ENCODE results near the gene NFKBIE.
"Not testable (repeated sequence)": the region's sequence is repeated elsewhere in the genome, so short reads cannot be mapped to it uniquely, and the experiment has no call there.

The NFKBIE gene, protein sequence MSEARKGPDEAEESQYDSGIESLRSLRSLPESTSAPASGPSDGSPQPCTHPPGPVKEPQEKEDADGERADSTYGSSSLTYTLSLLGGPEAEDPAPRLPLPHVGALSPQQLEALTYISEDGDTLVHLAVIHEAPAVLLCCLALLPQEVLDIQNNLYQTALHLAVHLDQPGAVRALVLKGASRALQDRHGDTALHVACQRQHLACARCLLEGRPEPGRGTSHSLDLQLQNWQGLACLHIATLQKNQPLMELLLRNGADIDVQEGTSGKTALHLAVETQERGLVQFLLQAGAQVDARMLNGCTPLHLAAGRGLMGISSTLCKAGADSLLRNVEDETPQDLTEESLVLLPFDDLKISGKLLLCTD

DNA sequence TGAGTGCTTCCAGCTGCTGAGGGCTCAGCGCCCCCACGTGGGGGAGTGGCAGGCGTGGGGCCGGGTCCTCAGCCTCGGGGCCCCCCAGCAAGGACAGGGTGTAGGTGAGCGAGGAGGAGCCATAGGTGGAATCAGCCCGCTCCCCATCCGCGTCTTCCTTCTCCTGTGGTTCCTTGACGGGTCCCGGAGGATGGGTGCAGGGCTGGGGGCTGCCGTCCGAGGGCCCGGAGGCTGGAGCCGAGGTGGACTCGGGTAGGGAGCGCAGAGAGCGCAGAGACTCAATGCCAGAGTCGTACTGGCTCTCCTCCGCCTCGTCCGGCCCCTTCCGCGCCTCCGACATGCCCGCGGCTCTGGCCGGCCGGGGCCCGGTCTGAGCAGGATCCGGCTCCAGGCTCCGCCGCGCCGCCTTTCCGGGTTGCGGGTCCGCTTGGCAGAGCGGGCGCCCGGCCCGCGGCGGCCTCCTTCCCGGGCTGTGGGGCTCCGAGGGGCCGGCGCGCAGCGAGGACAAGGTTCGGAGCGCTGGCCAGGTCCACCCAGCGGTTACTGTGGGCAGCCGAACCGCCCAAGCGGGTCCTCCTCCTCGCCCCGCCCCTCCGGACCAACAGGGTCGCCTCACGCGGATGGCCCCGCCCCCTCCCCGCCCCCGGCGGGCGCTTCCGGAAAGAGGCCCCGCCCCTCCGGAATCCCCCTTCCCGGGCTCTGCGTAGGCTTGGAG is at the start of gene NFKBIE:
TSS of gene NFKBIE (minus strand) at position 545 of the 715 bp plus-strand sequence. CDS start at position 340, 205 bp downstream.
- Mint-ChIP-seq H3K36me3 (peaks cover 50% of the 10 kb centered on the region), H3K4me1 (peaks cover 66% of the 10 kb centered on the region), H3K4me3 (peak within 1 kb of the TSS; percentile 100), H3K9me3 (no peaks in the 10 kb centered on the region), H3K27ac (peak within 1 kb of the TSS; percentile 98), H3K27me3 (peaks cover 6% of the 10 kb centered on the region)
- ATAC-seq, result peak; percentile 67

DNA sequence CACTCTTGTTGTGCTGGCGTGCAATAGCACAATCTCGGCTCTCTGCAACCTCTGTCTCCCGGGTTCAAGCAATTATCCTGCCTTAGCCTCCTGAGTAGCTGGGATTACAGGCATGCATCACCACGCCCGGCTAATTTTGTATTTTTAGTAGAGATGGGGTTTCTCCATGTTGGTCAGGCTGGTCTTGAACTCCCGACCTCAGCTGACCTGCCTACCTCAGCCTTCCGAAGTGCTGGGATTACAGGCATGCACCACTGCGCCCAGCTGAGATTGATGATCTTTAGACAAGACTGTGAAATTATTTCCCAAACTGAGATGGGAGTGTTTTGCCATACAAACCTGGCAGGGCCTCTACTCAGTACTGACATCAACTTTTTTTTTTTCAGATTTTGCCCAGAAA is 49.3 kb upstream of the NFKBIE start:
- not testable (repeated sequence) for H3K27ac Mint-ChIP-seq
- peaks cover 20% of the 10 kb centered on the region for H3K4me1 Mint-ChIP-seq

DNA sequence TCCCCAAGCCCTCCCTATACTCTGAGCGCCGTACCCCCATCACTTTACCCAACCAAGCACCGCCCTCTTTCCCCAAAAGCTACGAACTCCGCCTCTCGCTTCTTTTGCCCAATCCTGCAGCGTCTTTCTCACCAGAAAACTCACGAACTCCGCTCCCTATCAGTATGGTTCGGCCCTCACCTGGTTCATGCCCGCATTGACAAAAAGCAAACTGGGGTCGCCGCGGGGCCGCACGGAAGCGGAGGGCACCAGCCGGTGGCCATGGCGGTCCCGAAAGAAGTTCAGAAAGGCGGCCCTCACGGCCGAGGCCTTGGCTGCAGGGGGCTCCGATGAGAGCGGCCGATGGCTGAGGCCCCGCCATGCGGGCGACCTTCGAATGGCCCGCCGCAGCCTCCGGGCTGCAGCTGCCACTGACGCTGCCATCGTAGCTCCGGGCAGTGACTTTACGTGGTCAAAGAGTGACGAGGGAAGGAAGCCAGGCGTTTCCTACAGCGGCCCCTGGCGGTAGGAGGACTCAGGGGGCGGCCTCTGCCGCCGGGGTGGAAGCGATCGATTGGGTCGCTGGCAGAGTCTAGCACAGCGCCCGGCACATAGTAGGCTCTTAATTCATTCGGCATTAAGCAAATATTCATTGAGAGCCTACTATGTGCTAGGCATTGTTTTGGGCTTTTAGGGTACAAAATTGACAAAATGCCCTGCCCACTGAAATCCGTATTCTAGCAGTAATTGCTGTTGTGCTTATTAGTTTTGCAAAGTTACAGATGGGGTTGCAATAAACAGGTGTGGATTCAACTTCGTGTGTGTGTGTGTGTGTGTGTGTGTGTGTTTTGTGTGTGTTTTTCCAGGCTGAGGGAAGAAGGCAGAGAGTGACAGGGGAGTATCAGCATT is 47.8 kb upstream of the NFKBIE start, which contains the start of gene AARS2:
TSS of gene AARS2 (minus strand) at position 447 of the 888 bp plus-strand sequence. CDS start at position 423, 24 bp downstream.
- peaks cover 21% of the 10 kb centered on the region for H3K36me3 Mint-ChIP-seq
- ATAC-seq, result peak; percentile 94

More for the DNA sequence above, 49.3 kb upstream of the NFKBIE start:
- not testable (repeated sequence) for H3K4me3 Mint-ChIP-seq, ATAC-seq, H3K36me3 Mint-ChIP-seq, H3K9me3 Mint-ChIP-seq
- peaks cover 26% of the 10 kb centered on the region for H3K27me3 Mint-ChIP-seq

DNA sequence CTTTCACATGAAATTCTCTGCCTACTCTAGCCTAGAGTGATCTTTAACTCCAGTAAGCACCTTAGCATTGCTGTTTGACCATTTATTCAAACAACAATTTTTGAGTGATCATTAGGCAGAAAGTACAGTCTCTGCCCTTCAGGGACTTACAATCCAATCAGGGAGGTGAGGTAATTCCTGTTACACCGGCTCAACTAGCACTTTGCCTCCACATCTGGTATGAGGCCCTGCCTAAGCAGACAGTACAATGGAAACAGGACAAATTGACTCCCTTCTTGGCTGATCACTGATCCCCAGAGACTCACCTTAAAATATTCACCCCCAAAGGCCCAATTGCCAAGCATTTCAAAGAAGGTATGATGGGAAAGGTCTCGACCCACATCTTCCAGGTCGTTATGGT is 46.4 kb upstream of the NFKBIE start:
- Mint-ChIP-seq H3K9me3 (no peaks in the 10 kb centered on the region), H3K27me3 (no peaks in the 10 kb centered on the region), H3K4me3 (peak overlapping the region; percentile 91), H3K4me1 (peaks cover 20% of the 10 kb centered on the region), H3K27ac (no peak overlapping the region), H3K36me3 (peaks cover 33% of the 10 kb centered on the region)
- no peak for ATAC-seq

More for the DNA sequence above, 47.8 kb upstream of the NFKBIE start, which contains the start of gene AARS2:
- H3K27ac Mint-ChIP-seq, result peak within 1 kb of the TSS; percentile 97
- peaks cover 11% of the 10 kb centered on the region for H3K27me3 Mint-ChIP-seq
- no peaks in the 10 kb centered on the region for H3K9me3 Mint-ChIP-seq
- H3K4me1 Mint-ChIP-seq, result peaks cover 20% of the 10 kb centered on the region
- H3K4me3 Mint-ChIP-seq, result peak within 1 kb of the TSS; percentile 91

DNA sequence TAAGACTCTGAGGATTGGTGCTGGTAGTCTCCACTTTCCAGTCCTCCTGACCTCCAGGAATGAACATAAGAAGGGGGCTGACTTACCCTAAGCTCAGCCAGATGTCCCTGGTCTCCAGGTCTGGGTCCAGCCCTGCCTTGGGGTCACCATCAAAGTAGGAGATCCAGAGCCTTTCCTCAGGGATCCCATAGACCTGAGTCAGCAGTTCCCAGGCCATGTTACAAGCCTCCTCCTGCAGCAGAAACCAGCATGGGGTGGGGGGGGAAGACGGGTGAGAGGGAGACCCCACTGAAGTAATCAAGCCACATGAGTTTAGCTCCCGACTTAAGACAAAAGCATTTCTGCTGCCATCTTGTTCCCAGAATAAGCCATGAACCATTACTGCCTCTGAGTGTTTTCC is 46.0 kb upstream of the NFKBIE start:
- Mint-ChIP-seq H3K9me3 (no peaks in the 10 kb centered on the region), H3K4me3 (no peak overlapping the region), H3K27me3 (no peaks in the 10 kb centered on the region), H3K36me3 (peaks cover 35% of the 10 kb centered on the region), H3K4me1 (peaks cover 20% of the 10 kb centered on the region), H3K27ac (no peak overlapping the region)
- ATAC-seq, result no peak

DNA sequence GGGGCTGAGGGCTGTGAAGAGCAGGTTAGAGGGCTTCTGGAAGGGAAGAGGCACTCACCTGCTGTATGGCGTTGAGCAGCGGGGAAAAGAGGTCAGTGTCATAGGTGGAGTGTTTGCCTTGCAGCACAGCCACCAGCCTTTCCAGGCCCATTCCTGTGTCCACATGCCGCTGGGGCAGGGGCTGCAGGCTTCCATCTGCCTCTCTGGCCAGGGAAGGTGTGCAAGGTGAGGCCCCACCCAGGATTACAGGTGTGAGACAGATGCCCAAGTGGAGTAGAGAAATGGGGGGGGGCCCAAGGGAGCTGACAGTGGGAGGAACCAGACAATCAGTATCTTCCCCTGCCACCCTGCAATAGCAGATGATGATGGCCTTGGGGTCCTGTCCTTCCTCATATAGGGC is 44.9 kb upstream of the NFKBIE start:
- no peak overlapping the region for H3K4me3 Mint-ChIP-seq
- no peak overlapping the region for H3K27ac Mint-ChIP-seq
- no peak for ATAC-seq
- no peaks in the 10 kb centered on the region for H3K27me3 Mint-ChIP-seq
- H3K4me1 Mint-ChIP-seq, result peaks cover 20% of the 10 kb centered on the region
- no peaks in the 10 kb centered on the region for H3K9me3 Mint-ChIP-seq
- H3K36me3 Mint-ChIP-seq, result peaks cover 45% of the 10 kb centered on the region

DNA sequence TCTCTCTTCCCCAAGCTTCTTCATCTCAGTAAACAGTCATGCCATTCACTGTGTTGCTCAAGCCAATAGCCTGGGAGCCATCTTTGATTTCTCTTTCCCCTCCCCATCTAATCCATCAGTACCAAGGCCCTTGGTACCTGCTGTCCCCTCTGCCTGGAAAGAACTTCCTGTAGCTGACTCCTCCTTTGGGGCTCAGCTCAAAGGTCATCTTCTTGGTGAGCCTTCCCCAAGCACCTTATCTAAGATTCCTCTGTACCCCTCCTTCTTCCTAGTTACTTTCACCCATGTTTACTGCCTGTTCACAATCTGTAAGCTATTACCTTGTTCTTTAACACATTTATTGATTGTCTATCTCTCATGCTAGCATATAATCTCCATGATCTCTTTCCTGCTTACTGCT is 44.3 kb upstream of the NFKBIE start:
- Mint-ChIP-seq H3K4me3 (no peak overlapping the region), H3K9me3 (no peaks in the 10 kb centered on the region), H3K4me1 (peaks cover 20% of the 10 kb centered on the region), H3K27ac (no peak overlapping the region), H3K36me3 (peaks cover 51% of the 10 kb centered on the region), H3K27me3 (no peaks in the 10 kb centered on the region)
- ATAC-seq, result no peak

DNA sequence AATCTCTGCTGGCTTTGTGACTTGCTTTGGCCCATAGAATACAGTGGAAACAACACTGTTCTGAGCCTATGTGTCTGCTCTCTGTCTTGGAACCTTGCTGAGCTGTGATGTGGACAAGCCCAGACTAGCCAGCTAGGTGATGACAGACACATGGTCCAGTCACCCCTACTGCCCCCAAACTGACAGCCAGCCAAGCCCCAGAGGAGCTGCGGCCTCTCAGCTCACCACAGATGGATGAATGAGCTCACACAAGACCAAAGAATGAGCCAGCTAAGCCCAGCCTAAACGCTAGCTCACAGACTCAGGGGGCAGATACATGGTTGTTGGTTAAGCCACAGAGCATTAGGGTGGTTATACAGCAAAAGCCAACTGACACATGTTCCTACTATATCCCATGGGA is 43.7 kb upstream of the NFKBIE start:
- no peak overlapping the region for H3K27ac Mint-ChIP-seq
- H3K9me3 Mint-ChIP-seq, result no peaks in the 10 kb centered on the region

DNA sequence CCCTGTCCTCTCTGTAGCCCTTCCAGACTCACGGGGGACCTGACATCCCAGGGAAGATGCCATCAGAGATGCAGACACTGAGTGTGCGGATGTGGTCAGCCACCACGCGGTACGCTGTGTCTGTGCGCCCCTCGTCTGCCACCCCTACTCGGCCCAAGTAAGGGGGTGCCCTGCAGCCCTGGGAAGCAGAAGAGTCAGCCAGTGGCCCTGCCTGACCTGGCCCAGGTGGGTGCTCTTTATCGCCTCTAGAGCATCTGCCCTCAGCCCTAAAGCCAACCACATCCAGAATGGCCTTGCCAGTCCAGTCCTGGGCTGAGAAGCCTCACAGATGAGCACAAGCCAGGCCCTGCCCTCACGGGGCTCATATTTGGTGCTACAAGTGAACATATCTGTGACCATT is 41.9 kb upstream of the NFKBIE start:
- Mint-ChIP-seq H3K4me1 (peaks cover 7% of the 10 kb centered on the region), H3K9me3 (no peaks in the 10 kb centered on the region), H3K36me3 (peaks cover 76% of the 10 kb centered on the region), H3K4me3 (no peak overlapping the region), H3K27me3 (no peaks in the 10 kb centered on the region), H3K27ac (no peak overlapping the region)
- no peak for ATAC-seq

More for the DNA sequence above, 43.7 kb upstream of the NFKBIE start:
- ATAC-seq, result no peak
- H3K27me3 Mint-ChIP-seq, result no peaks in the 10 kb centered on the region
- no peak overlapping the region for H3K4me3 Mint-ChIP-seq
- H3K36me3 Mint-ChIP-seq, result peaks cover 57% of the 10 kb centered on the region
- peaks cover 20% of the 10 kb centered on the region for H3K4me1 Mint-ChIP-seq

DNA sequence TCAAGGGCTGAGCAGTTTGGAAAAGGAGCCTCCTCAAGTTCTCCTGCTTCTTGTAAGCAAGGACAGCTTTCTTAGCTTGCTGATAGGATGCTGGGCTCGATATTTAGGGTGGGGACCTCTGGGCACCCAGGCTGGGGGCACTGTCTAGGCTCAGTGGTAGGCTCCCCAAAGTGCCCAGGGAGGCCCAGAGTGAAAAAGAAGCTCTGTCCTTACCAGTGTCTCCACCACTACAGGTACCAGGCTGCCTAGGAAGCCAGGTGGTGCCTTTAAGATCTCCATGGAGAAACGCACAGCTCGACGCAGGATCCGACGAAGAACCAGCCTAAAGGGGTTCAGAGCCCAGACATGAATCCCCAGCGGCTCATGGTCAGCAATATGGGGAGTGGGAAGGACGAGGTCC is 41.4 kb upstream of the NFKBIE start:
- no peak for ATAC-seq
- peaks cover 2% of the 10 kb centered on the region for H3K4me1 Mint-ChIP-seq
- peaks cover 81% of the 10 kb centered on the region for H3K36me3 Mint-ChIP-seq
- no peaks in the 10 kb centered on the region for H3K9me3 Mint-ChIP-seq
- no peak overlapping the region for H3K27ac Mint-ChIP-seq
- H3K27me3 Mint-ChIP-seq, result no peaks in the 10 kb centered on the region
- H3K4me3 Mint-ChIP-seq, result no peak overlapping the region

DNA sequence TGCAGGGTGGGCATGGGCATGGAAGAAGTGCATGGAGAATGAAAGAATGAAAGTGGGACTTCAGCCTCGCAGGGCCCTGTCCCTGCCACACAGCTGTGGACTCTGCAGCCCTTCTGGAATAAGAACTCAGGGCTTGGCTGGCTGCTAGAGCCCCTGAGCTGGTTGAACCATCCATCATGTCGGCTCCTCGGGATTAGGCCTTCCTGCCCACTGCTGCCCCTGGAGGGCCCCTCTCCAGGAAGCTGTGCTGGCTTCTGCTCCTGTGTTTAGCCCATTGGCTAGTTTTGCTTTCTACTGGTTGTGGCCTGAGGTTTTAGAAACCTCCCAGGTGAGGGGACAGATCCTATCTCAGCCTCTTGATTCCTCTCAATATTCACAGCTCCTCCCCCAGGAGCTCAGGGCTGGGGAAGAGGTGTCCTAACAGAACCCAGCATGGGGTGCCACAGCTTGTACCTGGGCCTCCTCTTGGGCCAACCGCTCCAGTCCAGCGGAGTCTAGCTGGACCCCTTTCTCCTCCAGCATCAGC is 39.9 kb upstream of the NFKBIE start:
- Mint-ChIP-seq H3K4me3 (no peak overlapping the region), H3K27me3 (no peaks in the 10 kb centered on the region), H3K27ac (peak overlapping the region; percentile 21), H3K4me1 (no peaks in the 10 kb centered on the region), H3K36me3 (peaks cover 92% of the 10 kb centered on the region), H3K9me3 (no peaks in the 10 kb centered on the region)
- ATAC-seq, result no peak

DNA sequence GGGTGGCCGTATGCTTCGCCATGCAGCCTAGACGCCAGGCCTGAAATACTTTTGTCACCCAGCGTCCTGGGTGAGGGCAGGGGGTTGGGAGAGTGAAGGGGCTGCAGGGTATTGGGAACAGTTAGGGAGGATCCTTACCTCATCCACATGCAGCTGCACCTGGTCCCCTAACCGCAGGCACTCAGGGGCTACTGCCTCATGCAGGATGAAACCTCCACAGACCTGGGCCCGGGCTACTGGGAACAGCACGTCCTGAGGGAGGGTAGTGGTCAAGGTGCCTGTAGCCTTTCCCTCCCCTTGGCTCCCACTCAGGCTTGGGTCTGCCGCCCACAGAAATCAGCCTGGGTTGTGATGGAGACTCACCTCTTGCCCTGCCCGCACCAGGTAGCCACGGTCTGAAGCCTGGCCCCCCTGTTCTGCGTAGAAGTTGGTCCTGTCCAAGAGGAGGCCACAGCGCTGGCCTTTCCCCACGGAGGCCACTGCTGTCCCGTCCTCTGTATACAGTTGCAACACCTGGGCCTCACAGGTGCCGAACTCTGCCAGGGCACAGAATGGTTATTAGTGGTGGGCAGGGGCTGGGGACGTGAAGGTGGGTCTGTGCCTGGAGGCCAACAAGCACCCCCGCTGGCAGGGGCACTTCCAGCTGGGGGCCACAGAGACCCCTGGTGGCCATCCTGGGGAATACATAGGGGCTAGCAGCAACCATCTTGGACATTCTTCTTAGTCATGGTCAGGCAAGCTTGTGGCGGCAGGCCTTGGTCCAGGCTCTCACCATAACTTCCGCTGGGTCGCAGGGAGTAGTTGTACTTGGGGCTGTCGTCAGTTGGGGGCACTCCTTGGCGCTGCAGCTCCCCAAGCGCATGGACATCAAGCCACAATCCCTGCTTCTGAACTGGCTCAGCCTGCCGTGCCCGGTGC is 39.2 kb upstream of the NFKBIE start:
- ATAC-seq, result peak; percentile 59
- Mint-ChIP-seq H3K36me3 (peaks cover 90% of the 10 kb centered on the region), H3K4me3 (no peak overlapping the region), H3K4me1 (no peaks in the 10 kb centered on the region), H3K9me3 (no peaks in the 10 kb centered on the region), H3K27ac (no peak overlapping the region), H3K27me3 (no peaks in the 10 kb centered on the region)

DNA sequence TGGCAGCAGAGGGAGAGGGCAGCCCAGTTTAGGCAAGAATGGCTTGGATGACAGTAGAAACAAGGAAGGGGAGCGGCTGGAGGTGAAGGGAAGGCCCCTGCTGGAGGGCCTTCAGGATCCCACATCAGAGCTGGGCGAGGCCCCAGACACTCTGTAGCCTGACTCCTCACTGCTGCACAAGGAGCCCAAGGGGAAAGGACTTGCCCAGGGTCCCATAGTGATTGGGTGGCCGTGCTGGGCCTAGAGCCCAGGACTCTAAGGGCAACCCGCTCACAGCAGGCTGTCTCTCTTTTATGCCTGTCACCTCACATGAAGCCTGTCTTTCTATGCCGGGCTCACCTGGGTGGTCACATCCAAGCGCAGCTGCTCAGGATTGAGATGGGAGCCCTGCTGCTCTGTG is 38.5 kb upstream of the NFKBIE start:
- Mint-ChIP-seq H3K27ac (no peak overlapping the region), H3K4me3 (no peak overlapping the region), H3K9me3 (no peaks in the 10 kb centered on the region), H3K4me1 (no peaks in the 10 kb centered on the region), H3K36me3 (peaks cover 91% of the 10 kb centered on the region), H3K27me3 (peaks cover 5% of the 10 kb centered on the region)
- no peak for ATAC-seq

DNA sequence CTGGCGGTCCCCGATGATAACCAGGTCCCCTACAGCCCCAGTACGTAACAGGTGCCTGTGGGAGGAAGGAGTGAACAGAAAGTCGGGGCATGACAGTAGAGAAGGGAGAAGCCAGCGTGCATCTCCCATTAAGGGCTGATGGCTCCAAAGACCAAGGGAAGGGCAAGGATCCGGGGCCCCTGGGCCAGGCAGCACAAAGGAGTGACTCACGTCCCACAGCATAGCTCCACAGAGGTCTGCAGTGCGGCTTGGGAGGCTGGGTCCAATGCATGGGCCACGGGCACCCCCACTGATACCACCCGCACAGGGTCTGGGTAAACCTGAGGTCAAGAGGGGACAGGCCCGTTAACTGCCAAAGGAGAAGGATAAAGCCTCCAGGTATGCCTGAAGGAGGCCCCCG is 37.5 kb upstream of the NFKBIE start:
- Mint-ChIP-seq H3K36me3 (peaks cover 82% of the 10 kb centered on the region), H3K27me3 (peaks cover 15% of the 10 kb centered on the region), H3K4me1 (peaks cover 5% of the 10 kb centered on the region), H3K9me3 (no peaks in the 10 kb centered on the region), H3K27ac (no peak overlapping the region), H3K4me3 (no peak overlapping the region)
- ATAC-seq, result no peak
